Smooth muscle cell (in vitro differentiated cells): ENCODE measurements around the gene PAM. TPM values are rescaled to one million over a fixed set of nuclear protein-coding genes. Genes with fewer than 3 reads are reported as not detected.
A peak's percentile ranks its signal among the peaks of the same experiment; 100 is the strongest.

ENCODE experiments used
- DNase-seq: peaks from one replicate; lab custom pipeline; 2025; ENCODE audit not compliant: unreplicated experiment; lab: John Stamatoyannopoulos, UW
- H2AFZ ChIP-seq: fragments of 200-600 bp; sonication (generic); 2 replicates; pipeline ENCODE4 v1.6.0; 2016; ENCODE audit warnings: antibody characterized with exemption, low read depth, mild to moderate bottlenecking
- H3F3A ChIP-seq: fragments of 200-600 bp; sonication (generic); 2 replicates; pipeline ENCODE4 v1.6.0; 2017; ENCODE audit warnings: antibody characterized with exemption, low read depth
- H3K27ac ChIP-seq: fragments of 200-600 bp; sonication (generic); 2 replicates; pipeline ENCODE4 v1.5.1; 2016; ENCODE audit warnings: low read depth, mild to moderate bottlenecking
- H3K27me3 ChIP-seq: fragments of 200-600 bp; sonication (generic); 2 replicates; pipeline ENCODE4 v1.6.1; 2016; ENCODE audit warnings: low read depth, mild to moderate bottlenecking
- H3K36me3 ChIP-seq: fragments of 200-600 bp; sonication (generic); 2 replicates; pipeline ENCODE4 v1.5.1; 2016; ENCODE audit warnings: low read depth
- H3K4me1 ChIP-seq: fragments of 200-600 bp; sonication (generic); 2 replicates; pipeline ENCODE4 v1.5.1; 2016; ENCODE audit warnings: low read depth
- H3K4me2 ChIP-seq: fragments of 200-600 bp; sonication (generic); 2 replicates; pipeline ENCODE4 v1.6.0; 2016; ENCODE audit warnings: mild to moderate bottlenecking
- H3K4me3 ChIP-seq: fragments of 200-600 bp; sonication (generic); 2 replicates; pipeline ENCODE4 v1.5.1; 2016; ENCODE audit warnings: mild to moderate bottlenecking
- H3K79me2 ChIP-seq: fragments of 200-600 bp; sonication (generic); 2 replicates; pipeline ENCODE4 v1.6.0; 2016; ENCODE audit warnings: low read depth, mild to moderate bottlenecking
- H3K9ac ChIP-seq: fragments of 200-600 bp; sonication (generic); 2 replicates; pipeline ENCODE4 v1.6.0; 2016; ENCODE audit warnings: low read depth
- H3K9me3 ChIP-seq: fragments of 200-600 bp; sonication (generic); replicated peaks from 2 replicates; pipeline ENCODE4 v1.5.1; 2016; ENCODE audit warnings: low read depth
- H4K20me1 ChIP-seq: fragments of 200-600 bp; sonication (generic); 2 replicates; pipeline ENCODE4 v1.6.0; 2016; ENCODE audit warnings: low read depth
- WGBS: methylation state at CpG from one replicate; pipeline ENCODE4 v1.1.7; 2016; ENCODE audit warnings: low lambda C conversion rate; 5-methylcytosine and 5-hydroxymethylcytosine counted together
- polyA plus RNA-seq: library from polyadenylated mRNA; unstranded; fragments of >200 nt; fragmentation: Nextera tagmentation; extraction: Ambion mirVana; gene quantifications from 2 replicates; pipeline ENCODE4 v1.2.1, GENCODE V29; 2016
- total RNA-seq: library from RNA; depleted of rRNA; stranded (reverse); fragments of >200 nt; gene quantifications from 2 replicates; pipeline ENCODE4 v1.2.3, GENCODE V29; 2014
- TF ChIP-seq, protein P1 (sequence below): fragments of 200-600 bp; sonication (generic); IDR thresholded peaks from 2 replicates; pipeline ENCODE4 v1.5.1; 2017; ENCODE audit warnings: borderline replicate concordance, mild to moderate bottlenecking, antibody characterized with exemption; ENCODE audit not compliant: insufficient read depth, poor library complexity, severe bottlenecking

PAM gene
- total and polyA plus RNA-seq, 2 experiments from 2014 or later, result 117 to 155 TPM

DNA sequence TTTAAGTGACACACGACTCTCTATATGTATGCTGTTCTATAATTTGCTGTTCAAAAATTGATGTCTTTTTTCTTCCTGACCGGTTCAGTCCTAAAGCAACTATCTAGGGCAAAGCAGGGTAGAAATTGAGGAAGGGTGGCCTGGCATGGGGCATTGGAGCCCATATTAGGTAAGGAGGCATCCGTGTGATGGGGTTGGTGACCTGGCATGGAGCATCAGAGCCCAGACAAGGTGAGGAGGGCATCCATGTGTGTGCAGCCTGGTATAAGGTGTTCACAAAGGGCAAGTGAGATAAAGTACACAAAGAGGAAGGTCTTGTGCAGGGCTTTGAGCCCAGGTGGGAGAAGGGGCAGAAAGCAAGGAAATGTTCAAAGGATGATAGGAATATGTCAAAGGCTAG is 104.9 kb downstream of the PAM start:
- H3K9me3 ChIP-seq, result no peaks in the 10 kb centered on the region
- H3K4me3 ChIP-seq, result no peak overlapping the region
- H3K79me2 ChIP-seq, result no peaks in the 10 kb centered on the region
- no peaks in the 10 kb centered on the region for H3K36me3 ChIP-seq
- WGBS, result 93% methylated on average over 3 of the region's 3 CpGs
- peaks cover 4% of the 10 kb centered on the region for H3F3A ChIP-seq
- H3K27me3 ChIP-seq, result no peaks in the 10 kb centered on the region
- no peak overlapping the region for H3K4me2 ChIP-seq
- no peak overlapping the region for H2AFZ ChIP-seq
- TF ChIP-seq, protein P1, sequence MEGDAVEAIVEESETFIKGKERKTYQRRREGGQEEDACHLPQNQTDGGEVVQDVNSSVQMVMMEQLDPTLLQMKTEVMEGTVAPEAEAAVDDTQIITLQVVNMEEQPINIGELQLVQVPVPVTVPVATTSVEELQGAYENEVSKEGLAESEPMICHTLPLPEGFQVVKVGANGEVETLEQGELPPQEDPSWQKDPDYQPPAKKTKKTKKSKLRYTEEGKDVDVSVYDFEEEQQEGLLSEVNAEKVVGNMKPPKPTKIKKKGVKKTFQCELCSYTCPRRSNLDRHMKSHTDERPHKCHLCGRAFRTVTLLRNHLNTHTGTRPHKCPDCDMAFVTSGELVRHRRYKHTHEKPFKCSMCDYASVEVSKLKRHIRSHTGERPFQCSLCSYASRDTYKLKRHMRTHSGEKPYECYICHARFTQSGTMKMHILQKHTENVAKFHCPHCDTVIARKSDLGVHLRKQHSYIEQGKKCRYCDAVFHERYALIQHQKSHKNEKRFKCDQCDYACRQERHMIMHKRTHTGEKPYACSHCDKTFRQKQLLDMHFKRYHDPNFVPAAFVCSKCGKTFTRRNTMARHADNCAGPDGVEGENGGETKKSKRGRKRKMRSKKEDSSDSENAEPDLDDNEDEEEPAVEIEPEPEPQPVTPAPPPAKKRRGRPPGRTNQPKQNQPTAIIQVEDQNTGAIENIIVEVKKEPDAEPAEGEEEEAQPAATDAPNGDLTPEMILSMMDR, result no peak
- peaks cover 9% of the 10 kb centered on the region for H4K20me1 ChIP-seq
- peaks cover 17% of the 10 kb centered on the region for H3K4me1 ChIP-seq
- DNase-seq, result no peak
- H3K9ac ChIP-seq, result no peak overlapping the region
- no peak overlapping the region for H3K27ac ChIP-seq

DNA sequence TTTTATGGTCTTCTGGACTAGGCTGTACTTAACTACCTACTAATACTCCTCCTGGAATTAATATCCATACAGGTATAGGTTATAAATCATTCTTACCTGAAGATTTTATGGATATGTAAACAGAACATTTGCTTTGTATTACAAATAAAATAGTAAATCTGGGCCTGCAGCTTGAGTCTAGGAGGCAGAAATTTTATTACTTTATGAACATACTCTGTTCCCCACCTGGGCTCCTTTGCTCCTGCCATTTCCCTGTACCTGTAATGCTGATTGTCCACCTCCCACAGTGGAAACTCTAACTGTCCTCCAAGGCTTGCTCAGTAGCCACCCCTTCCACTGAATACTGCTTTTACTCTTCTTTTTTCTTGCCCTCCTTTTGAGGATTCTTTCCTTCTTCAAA is 108.0 kb downstream of the PAM start:
- Histone ChIP-seq H3K36me3 (no peaks in the 10 kb centered on the region), H3K4me1 (peaks cover 36% of the 10 kb centered on the region), H3K9ac (no peak overlapping the region), H3K27me3 (no peaks in the 10 kb centered on the region), H3F3A (peaks cover 4% of the 10 kb centered on the region), H3K4me3 (no peak overlapping the region), H2AFZ (no peak overlapping the region), H3K27ac (no peak overlapping the region), H3K9me3 (no peaks in the 10 kb centered on the region), H3K4me2 (no peak overlapping the region), H4K20me1 (peaks cover 5% of the 10 kb centered on the region), H3K79me2 (peaks cover 6% of the 10 kb centered on the region)
- DNase-seq, result no peak
- TF ChIP-seq, protein P1, result no peak

DNA sequence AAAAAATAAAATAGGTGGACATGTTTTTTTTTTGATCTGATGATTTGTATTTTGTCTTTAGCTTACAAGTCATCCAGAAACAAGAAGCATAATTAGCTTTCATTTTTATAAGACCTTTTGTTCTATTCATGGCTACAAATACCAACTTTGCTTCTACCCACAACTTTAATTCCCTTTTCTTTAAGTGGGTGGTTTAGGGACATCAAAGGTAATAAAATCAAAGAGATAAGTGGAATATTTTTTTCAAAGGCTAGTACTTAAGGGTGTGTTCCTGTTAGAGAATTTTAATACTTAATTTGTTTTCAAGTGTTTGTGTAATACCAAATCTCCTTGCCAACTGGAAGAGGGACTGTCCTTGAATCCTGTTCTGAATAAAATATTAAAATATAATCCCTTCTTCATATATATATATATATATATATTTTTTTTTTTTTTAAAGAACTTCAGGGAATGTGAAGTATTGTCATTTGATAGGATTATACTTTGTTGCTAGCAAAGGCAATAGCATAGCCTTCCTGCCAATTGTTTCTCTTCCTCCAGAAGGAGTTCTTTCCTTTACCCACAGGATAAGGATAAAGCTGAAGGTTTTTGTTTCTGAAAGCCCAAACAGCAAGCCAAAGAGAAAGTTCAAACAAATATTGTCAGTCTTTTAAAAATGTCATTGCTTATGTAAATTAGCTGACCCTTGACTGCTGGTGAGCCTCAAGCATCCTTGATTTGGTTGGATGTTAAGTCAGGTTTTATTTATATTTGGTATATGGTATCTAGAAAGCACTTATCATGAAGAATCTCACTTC is 108.9 kb downstream of the PAM start:
- Histone ChIP-seq H3K27me3 (no peaks in the 10 kb centered on the region), H2AFZ (no peak overlapping the region), H3K4me3 (no peak overlapping the region), H3K4me2 (no peak overlapping the region), H3K27ac (no peak overlapping the region), H3K4me1 (peaks cover 43% of the 10 kb centered on the region), H3K79me2 (peaks cover 6% of the 10 kb centered on the region), H3F3A (peaks cover 4% of the 10 kb centered on the region), H4K20me1 (peaks cover 6% of the 10 kb centered on the region), H3K9ac (no peak overlapping the region), H3K9me3 (no peaks in the 10 kb centered on the region), H3K36me3 (no peaks in the 10 kb centered on the region)
- TF ChIP-seq, protein P1, result no peak
- DNase-seq, result no peak

DNA sequence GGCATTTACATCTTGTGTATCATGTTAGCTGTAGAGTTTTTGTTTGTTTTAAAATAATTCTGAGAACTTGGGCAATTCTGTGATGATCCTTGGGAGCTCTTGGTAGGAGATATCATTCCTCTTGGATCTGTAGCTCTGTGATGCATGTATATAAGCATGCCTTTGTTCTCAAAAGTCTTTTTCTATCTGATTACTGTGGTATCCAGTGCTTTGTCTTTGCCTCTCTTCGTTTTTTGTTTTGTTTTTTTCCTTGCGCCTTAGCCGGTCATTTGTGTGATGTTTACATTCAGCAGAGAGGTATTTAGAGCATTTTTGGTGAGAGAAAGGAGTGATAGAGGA is 110.0 kb downstream of the PAM start:
- peaks cover 4% of the 10 kb centered on the region for H3F3A ChIP-seq
- peak overlapping the region; percentile 81 for H3K27ac ChIP-seq
- H3K27me3 ChIP-seq, result no peaks in the 10 kb centered on the region
- no peak for DNase-seq
- TF ChIP-seq, protein P1, result no peak
- WGBS, result 2% methylated on average over 3 of the region's 3 CpGs
- peak overlapping the region; percentile 84 for H3K9ac ChIP-seq
- H3K36me3 ChIP-seq, result no peaks in the 10 kb centered on the region
- peaks cover 6% of the 10 kb centered on the region for H4K20me1 ChIP-seq
- H3K4me1 ChIP-seq, result peaks cover 43% of the 10 kb centered on the region
- peak overlapping the region; percentile 80 for H2AFZ ChIP-seq
- H3K4me2 ChIP-seq, result peak overlapping the region; percentile 91
- no peaks in the 10 kb centered on the region for H3K9me3 ChIP-seq
- H3K79me2 ChIP-seq, result peaks cover 6% of the 10 kb centered on the region
- peak overlapping the region; percentile 84 for H3K4me3 ChIP-seq
